ENCODE data around the gene SP1. TPM values are rescaled to one million over a fixed set of nuclear protein-coding genes. Genes with fewer than 3 reads are reported as not detected.
A peak's percentile ranks its signal among the peaks of the same experiment; 100 is the strongest.

SP1 gene
- total and polyA plus RNA-seq, 11 donors, result 7.9 to 48.8 (median 29.5) TPM

DNA sequence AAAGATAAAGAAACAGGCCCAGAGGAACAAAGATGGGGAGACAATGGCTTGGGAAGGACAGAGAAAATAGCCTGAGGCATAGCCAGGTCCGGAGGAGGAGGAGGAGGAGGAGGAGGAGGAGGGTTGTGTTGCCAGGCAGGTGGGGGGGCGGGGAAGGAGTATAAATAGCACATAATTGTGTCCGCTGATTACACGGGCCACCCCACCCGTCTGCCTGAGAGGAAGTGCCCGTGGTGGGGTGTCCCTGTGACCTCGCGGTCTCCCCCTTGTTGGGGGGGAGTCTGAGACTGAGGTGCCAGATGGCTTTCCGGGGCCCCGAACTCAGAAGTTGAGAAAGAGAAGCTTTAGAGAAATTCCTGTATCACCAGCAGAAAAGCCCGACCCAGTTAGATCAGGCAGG is 42.0 kb upstream of the SP1 start:
- TF ChIP-seq POLR2A (IDR thresholded peaks at IDR 0.05), result no peak
- TF ChIP-seq, protein P1, sequence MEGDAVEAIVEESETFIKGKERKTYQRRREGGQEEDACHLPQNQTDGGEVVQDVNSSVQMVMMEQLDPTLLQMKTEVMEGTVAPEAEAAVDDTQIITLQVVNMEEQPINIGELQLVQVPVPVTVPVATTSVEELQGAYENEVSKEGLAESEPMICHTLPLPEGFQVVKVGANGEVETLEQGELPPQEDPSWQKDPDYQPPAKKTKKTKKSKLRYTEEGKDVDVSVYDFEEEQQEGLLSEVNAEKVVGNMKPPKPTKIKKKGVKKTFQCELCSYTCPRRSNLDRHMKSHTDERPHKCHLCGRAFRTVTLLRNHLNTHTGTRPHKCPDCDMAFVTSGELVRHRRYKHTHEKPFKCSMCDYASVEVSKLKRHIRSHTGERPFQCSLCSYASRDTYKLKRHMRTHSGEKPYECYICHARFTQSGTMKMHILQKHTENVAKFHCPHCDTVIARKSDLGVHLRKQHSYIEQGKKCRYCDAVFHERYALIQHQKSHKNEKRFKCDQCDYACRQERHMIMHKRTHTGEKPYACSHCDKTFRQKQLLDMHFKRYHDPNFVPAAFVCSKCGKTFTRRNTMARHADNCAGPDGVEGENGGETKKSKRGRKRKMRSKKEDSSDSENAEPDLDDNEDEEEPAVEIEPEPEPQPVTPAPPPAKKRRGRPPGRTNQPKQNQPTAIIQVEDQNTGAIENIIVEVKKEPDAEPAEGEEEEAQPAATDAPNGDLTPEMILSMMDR (IDR thresholded peaks at IDR 0.05), result no peak
- 21 to 27% (median 23%) methylated on average over 10 to 11 of the region's 11 CpGs for WGBS, 4 donors
- ATAC-seq, result peak in 1 of 4 donors; percentile 35
- Histone ChIP-seq H3K27me3 (peaks cover 0 to 24% (median 6%) of the 10 kb centered on the region in 9 donors), H3K36me3 (no peaks in the 10 kb centered on the region), H3K9me3 (no peaks in the 10 kb centered on the region), H3K4me3 (no peak overlapping the region), H3K27ac (no peak overlapping the region), H3K4me1 (peaks cover 0 to 8% (median 0%) of the 10 kb centered on the region in 12 donors)
- DNase-seq, result no peak
- intact Hi-C loops (cut with DNase I), result no loop called here

DNA sequence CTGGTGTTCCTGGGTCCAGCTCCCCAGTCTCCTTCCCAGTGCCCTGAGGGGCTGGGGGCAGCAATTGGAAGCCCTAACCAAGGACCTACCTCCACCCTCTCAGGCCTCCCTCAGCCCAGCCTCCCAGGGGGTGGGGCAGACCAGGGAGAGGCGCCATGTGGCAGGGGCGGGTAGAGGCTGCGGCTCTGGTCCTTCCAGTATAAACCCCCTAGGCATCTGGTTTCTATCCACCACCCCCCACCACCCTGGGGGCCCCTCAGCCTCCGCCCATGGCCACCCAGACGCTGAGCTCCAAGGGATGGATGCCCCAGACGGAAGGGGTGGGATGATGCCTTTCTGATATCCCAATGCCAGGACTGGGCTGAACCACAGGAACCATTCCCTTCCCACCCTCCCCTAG is 41.1 kb upstream of the SP1 start:
- no peak for ATAC-seq
- DNase-seq, result no peak
- no peak overlapping the region for H3K4me3 ChIP-seq
- intact Hi-C loops (cut with DNase I), result no loop called here
- 70 to 81% (median 71%) methylated on average over 5 to 6 of the region's 6 CpGs; no CpG with 5 or more reads in 1 of the 4 donors for WGBS, 4 donors
- H3K27me3 ChIP-seq, result peaks cover 0 to 24% (median 6%) of the 10 kb centered on the region in 9 donors
- H3K27ac ChIP-seq, result no peak overlapping the region
- TF ChIP-seq POLR2A (IDR thresholded peaks at IDR 0.05), result no peak
- TF ChIP-seq, protein P1 (IDR thresholded peaks at IDR 0.05), result no peak
- no peaks in the 10 kb centered on the region for H3K9me3 ChIP-seq
- H3K36me3 ChIP-seq, result no peaks in the 10 kb centered on the region
- peaks cover 0 to 8% (median 0%) of the 10 kb centered on the region in 12 donors for H3K4me1 ChIP-seq

DNA sequence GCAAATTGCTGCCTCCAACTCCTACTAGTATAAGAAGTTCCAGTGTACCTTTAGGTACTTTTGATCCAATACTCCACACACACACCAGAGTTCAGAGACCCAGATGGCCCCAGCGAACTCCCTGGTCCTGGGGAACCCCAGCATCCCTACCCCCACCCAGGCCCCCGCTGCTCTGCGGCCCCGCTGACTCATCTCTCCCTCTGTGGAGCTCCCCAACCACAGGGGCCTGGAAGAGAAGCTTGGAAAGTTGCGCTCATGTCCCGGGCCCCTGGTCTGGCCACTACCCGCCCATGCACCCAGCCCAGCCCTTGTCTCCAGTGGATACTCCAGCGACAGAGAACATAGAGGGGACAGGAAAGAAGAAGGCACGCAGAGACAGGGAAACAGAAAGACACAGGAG is 39.6 kb upstream of the SP1 start:
- Histone ChIP-seq H3K4me1 (peaks cover 0 to 20% (median 5%) of the 10 kb centered on the region in 12 donors), H3K9me3 (no peaks in the 10 kb centered on the region), H3K36me3 (no peaks in the 10 kb centered on the region), H3K27ac (no peak overlapping the region), H3K4me3 (no peak overlapping the region), H3K27me3 (peaks cover 0 to 24% (median 6%) of the 10 kb centered on the region in 9 donors)
- WGBS, 4 donors, result 85 to 88% (median 86%) methylated on average over 8 to 9 of the region's 9 CpGs
- intact Hi-C loops (cut with DNase I), result loop anchor here in 1 of 10 donors (2.0 kb wide), 1 partner anchor 14 kb away; no protein-coding TSS in a partner anchor
- no peak for DNase-seq
- TF ChIP-seq, protein P1 (IDR thresholded peaks at IDR 0.05), result no peak
- no peak for TF ChIP-seq POLR2A (IDR thresholded peaks at IDR 0.05)
- no peak for ATAC-seq

DNA sequence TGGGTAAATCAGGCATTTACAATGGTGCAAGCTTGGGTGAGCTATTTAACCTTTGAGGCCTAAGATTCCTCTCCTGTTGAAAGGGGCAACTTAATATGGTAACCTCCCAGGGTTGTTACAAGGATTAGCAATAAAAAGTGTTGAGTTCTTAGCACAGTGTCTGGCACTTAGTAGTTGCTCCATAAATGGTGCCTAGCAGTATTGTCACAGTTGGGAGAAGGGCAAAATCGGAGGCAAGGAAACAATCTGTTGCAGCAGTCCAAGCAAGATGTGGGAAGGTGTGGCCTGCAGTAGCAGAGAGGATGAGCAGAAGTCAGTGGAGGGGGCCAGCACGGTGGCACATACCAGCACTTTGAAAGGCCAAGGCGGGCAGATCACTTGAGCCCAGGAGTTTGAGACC is 36.5 kb upstream of the SP1 start:
- no peak overlapping the region for H3K4me3 ChIP-seq
- no peak overlapping the region for H3K27ac ChIP-seq
- intact Hi-C loops (cut with DNase I), result no loop called here
- DNase-seq, result no peak
- WGBS, 4 donors, result 57 to 75% (median 65%) methylated on average over 3 of the region's 3 CpGs
- H3K36me3 ChIP-seq, result no peaks in the 10 kb centered on the region
- no peak for ATAC-seq
- H3K27me3 ChIP-seq, result peaks cover 0 to 10% (median 0%) of the 10 kb centered on the region in 9 donors
- peaks cover 0 to 23% (median 12%) of the 10 kb centered on the region in 12 donors for H3K4me1 ChIP-seq
- H3K9me3 ChIP-seq, result no peaks in the 10 kb centered on the region
- TF ChIP-seq, protein P1 (IDR thresholded peaks at IDR 0.05), result no peak
- no peak for TF ChIP-seq POLR2A (IDR thresholded peaks at IDR 0.05)

Data from heart left ventricle (tissue), 16 donors.